ENCODE results near the gene ERP27.

DNA sequence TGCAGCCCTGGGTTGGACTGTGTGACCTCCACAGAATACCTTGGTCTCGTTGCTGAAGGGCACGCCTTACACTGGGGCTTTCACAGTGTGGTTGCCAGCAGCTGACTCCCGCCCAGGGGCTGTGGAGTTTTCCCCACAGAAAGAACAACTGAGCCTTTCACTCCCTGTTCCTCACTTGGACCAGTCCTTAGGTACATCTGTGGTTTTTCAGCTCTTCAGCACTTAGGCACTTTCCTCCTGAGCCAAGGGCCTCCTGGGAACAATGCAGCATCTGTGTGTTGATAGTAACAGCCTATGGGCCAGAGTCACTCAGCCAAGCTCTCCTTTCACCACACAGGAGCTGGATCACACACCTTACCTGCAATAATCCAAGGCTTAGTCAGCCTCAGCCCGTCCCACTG, 25.0 kb downstream of the ERP27 start:
- TF ChIP-seq, protein P1, sequence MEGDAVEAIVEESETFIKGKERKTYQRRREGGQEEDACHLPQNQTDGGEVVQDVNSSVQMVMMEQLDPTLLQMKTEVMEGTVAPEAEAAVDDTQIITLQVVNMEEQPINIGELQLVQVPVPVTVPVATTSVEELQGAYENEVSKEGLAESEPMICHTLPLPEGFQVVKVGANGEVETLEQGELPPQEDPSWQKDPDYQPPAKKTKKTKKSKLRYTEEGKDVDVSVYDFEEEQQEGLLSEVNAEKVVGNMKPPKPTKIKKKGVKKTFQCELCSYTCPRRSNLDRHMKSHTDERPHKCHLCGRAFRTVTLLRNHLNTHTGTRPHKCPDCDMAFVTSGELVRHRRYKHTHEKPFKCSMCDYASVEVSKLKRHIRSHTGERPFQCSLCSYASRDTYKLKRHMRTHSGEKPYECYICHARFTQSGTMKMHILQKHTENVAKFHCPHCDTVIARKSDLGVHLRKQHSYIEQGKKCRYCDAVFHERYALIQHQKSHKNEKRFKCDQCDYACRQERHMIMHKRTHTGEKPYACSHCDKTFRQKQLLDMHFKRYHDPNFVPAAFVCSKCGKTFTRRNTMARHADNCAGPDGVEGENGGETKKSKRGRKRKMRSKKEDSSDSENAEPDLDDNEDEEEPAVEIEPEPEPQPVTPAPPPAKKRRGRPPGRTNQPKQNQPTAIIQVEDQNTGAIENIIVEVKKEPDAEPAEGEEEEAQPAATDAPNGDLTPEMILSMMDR (IDR thresholded peaks at IDR 0.05 in 8 of 11, conservative IDR thresholded peaks at IDR 0.05 in 3 of 11), result no peak
- TF ChIP-seq POLR2AphosphoS5 (IDR thresholded peaks at IDR 0.05) (no peak), POLR2A (IDR thresholded peaks at IDR 0.05) (no peak)
